CD4-positive, alpha-beta T cell (primary cell): ENCODE results near the gene SPNS3. TPM values are rescaled to one million over a fixed set of nuclear protein-coding genes. Genes with fewer than 3 reads are reported as not detected.

Experiments
- ATAC-seq: fragments of 200-7000 bp; cut with Tn5 transposase; one replicate; pipeline ENCODE4 v1.10.0; 2022; ENCODE audit warnings: mild to moderate bottlenecking; ENCODE audit not compliant: poor library complexity
- CTCF ChIA-PET: fragments of 350-600 bp; sonication (Branson Sonifier 250); formaldehyde crosslinking; loops from one replicate; lab custom pipeline; 2021; ENCODE audit warnings: antibody characterized with exemption, inconsistent platforms; lab: Charles Lee
- POLR2A ChIA-PET: fragments of 350-600 bp; sonication (Branson Sonifier 250); formaldehyde crosslinking; loops from one replicate; lab custom pipeline; 2021; ENCODE audit warnings: antibody characterized with exemption, inconsistent platforms; lab: Charles Lee
- DNase-seq, 14 experiments: peaks; one replicate each; pipeline ENCODE4 v3.0.0-alpha.2; 2013 to 2020; ENCODE audit warnings: mixed read lengths in 2 of 14
- H3K27ac ChIP-seq, 2 donors: one replicate each; pipeline versions ENCODE4 v1.5.1 to v1.7.0; 2013; ENCODE audit warnings: low read length in 2 of 2, low read depth in 1 of 2, mild to moderate bottlenecking in 1 of 2
- H3K27me3 ChIP-seq, 2 experiments: 1 replicate in 1 of 2; 2 replicates in 1 of 2; pipeline versions ENCODE4 v1.6.1 to v1.7.0; 2013; ENCODE audit warnings: low read length in 2 of 2, control low read depth in 1 of 2, mild to moderate bottlenecking in 1 of 2, moderate library complexity in 1 of 2; ENCODE audit not compliant: insufficient read depth in 2 of 2, control insufficient read depth in 1 of 2
- H3K36me3 ChIP-seq: one replicate; pipeline ENCODE4 v1.6.1; 2013; ENCODE audit warnings: low read length, control low read depth; ENCODE audit not compliant: insufficient read depth
- H3K4me1 ChIP-seq: one replicate; pipeline ENCODE4 v1.6.1; 2013; ENCODE audit warnings: low read length, control low read depth; ENCODE audit not compliant: insufficient read depth
- H3K4me3 ChIP-seq: one replicate; pipeline ENCODE4 v1.5.1; 2013; ENCODE audit warnings: mild to moderate bottlenecking, low read length, moderate library complexity
- H3K9me3 ChIP-seq, 2 experiments: 1 replicate in 1 of 2; 2 replicates in 1 of 2; pipeline versions ENCODE4 v1.6.1 to v1.7.0; 2013; ENCODE audit warnings: low read length in 2 of 2, mild to moderate bottlenecking in 2 of 2, control low read depth in 1 of 2, moderate library complexity in 1 of 2; ENCODE audit not compliant: control insufficient read depth in 1 of 2, insufficient read depth in 1 of 2
- H3K27ac Mint-ChIP-seq: one replicate; pipeline ENCODE4 v1.8.0; 2020; ENCODE audit warnings: mixed read lengths
- H3K27me3 Mint-ChIP-seq: one replicate; pipeline ENCODE4 v1.8.0; 2021; ENCODE audit warnings: mixed read lengths
- H3K36me3 Mint-ChIP-seq: one replicate; pipeline ENCODE4 v1.8.0; 2021; ENCODE audit warnings: low read depth, mixed read lengths
- H3K4me1 Mint-ChIP-seq: one replicate; pipeline ENCODE4 v1.8.0; 2021; ENCODE audit warnings: low read depth, mixed read lengths
- H3K4me3 Mint-ChIP-seq: one replicate; pipeline ENCODE4 v1.8.0; 2020; ENCODE audit warnings: mild to moderate bottlenecking, mixed read lengths
- H3K9me3 Mint-ChIP-seq: one replicate; pipeline ENCODE4 v1.8.0; 2020; ENCODE audit warnings: mixed read lengths
- intact Hi-C, 2 experiments: fragments of 100-400 bp; cut with DNase I in 1 of 2; cut with micrococcal nuclease in 1 of 2; formaldehyde crosslinking; loops; one replicate each; pipeline versions ENCODE4 v1.15.1 to v1.9.0; 2023 to 2025; cut with DNase I, micrococcal nuclease
- total RNA-seq, 174 experiments: library from RNA in 2 of 174; stranded (reverse) in 2 of 174; gene quantifications; one replicate each; pipeline ENCODE4 v1.2.3 and lab custom pipeline; 2021 to 2026
- TF ChIP-seq, protein P1 (sequence below): fragments of 200-600 bp; IDR thresholded peaks from one replicate; pipeline ENCODE4 v1.8.0; 2022; ENCODE audit warnings: antibody characterized with exemption, mild to moderate bottlenecking

Gene SPNS3
- total RNA-seq, 2 experiments from 2014 or later, result 2.3 to 2.5 TPM

DNA sequence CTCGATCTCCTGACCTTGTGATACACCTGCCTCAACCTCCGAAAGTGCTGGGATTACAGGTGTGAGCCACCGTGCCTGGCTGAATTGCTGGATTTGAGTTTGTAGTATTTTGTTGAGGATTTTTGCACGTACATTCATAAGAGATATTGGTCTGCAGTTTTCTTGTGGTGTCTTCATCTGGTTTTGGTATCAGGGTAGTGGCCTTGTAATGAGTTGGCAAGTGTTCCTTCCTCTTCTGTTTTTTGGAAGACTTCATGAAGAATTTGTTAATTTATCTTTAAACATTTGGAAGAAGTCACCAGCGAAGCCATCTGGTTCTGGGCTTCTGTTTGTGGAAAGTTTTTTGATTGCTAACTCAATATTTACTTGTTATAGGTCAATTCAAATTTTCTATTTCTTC lies 26.9 kb downstream of the SPNS3 start:
- ChIA-PET POLR2A (no interaction called here), CTCF (no interaction called here)
- Mint-ChIP-seq H3K36me3 (no peaks in the 10 kb centered on the region), H3K4me1 (no peaks in the 10 kb centered on the region), H3K27me3 (no peaks in the 10 kb centered on the region), H3K27ac (no peak overlapping the region), H3K9me3 (no peaks in the 10 kb centered on the region), H3K4me3 (no peak overlapping the region)
- TF ChIP-seq, protein P1, sequence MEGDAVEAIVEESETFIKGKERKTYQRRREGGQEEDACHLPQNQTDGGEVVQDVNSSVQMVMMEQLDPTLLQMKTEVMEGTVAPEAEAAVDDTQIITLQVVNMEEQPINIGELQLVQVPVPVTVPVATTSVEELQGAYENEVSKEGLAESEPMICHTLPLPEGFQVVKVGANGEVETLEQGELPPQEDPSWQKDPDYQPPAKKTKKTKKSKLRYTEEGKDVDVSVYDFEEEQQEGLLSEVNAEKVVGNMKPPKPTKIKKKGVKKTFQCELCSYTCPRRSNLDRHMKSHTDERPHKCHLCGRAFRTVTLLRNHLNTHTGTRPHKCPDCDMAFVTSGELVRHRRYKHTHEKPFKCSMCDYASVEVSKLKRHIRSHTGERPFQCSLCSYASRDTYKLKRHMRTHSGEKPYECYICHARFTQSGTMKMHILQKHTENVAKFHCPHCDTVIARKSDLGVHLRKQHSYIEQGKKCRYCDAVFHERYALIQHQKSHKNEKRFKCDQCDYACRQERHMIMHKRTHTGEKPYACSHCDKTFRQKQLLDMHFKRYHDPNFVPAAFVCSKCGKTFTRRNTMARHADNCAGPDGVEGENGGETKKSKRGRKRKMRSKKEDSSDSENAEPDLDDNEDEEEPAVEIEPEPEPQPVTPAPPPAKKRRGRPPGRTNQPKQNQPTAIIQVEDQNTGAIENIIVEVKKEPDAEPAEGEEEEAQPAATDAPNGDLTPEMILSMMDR, result no peak
- DNase-seq (no peak), ATAC-seq (no peak)
- Histone ChIP-seq H3K27ac (no peak overlapping the region), H3K4me1 (no peaks in the 10 kb centered on the region), H3K27me3 (no peaks in the 10 kb centered on the region), H3K4me3 (no peak overlapping the region), H3K36me3 (no peaks in the 10 kb centered on the region), H3K9me3 (peaks cover 5 to 13% of the 10 kb centered on the region in 2 experiments)
- intact Hi-C loops, result no loop called here

DNA sequence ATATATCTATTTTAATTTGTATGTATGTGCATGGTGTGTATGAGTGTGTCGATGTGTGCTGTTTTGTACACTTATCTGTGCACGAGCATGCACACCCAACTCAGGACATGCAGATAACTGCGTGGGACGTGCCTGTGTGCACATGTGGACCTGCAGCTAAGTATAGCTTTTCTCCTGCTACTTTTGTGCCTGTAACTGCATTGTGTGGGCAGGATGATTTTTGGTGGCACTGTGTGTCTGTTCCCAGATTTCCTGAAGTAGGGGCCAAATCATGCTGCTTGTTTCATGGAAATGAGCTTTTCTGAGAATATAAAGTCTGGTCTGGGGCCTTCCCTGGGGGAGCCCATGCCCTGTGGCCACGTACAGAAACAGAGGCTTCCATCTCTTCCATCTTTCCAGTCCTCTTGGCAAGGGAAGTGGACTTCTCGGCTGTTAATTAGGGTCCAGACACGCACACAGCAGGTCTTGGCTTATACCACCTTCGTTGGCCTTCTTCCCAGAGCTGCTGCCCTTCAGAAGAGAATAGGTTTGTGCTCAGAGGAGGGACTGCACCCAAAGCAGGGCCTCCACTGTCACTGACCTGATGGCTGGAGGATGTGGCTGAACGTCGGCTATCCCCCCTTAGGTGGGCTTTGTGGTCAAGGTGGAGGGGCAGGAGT lies 30.2 kb downstream of the SPNS3 start:
- Mint-ChIP-seq H3K9me3 (no peaks in the 10 kb centered on the region), H3K27ac (no peak overlapping the region), H3K4me1 (no peaks in the 10 kb centered on the region), H3K4me3 (no peak overlapping the region), H3K36me3 (no peaks in the 10 kb centered on the region), H3K27me3 (no peaks in the 10 kb centered on the region)
- Histone ChIP-seq H3K27me3 (no peaks in the 10 kb centered on the region), H3K27ac (no peak overlapping the region), H3K9me3 (peaks cover 5 to 13% of the 10 kb centered on the region in 2 experiments), H3K36me3 (no peaks in the 10 kb centered on the region), H3K4me3 (no peak overlapping the region), H3K4me1 (no peaks in the 10 kb centered on the region)
- TF ChIP-seq, protein P1, result no peak
- ATAC-seq (no peak), DNase-seq (no peak)
- ChIA-PET POLR2A (interaction anchor here (1.1 kb wide), 1 partner anchor 567 kb away, joined by 3 read pairs; no protein-coding TSS in a partner anchor), CTCF (no interaction called here)
- intact Hi-C loops, result no loop called here

DNA sequence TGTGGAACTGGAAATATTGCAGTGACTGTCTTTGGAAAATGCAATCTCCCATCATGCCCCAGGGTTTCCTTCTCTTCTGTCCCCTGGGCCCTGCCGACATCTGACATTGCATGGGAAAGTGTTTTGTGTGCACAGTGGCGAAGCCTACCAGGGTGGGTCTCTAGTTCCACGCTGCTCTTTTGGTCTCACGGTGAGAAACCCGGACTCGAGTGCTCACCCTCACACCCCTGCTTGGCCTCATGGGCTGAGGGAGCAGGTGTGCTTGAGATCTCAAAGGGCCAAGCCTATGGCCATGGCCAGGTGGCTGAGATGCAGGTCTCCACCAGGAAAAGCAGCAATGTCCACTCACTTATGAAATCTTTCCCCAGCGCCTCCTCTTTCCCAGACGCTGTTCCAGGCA lies 32.0 kb downstream of the SPNS3 start:
- no peak overlapping the region for H3K4me3 ChIP-seq
- H3K36me3 Mint-ChIP-seq, result no peaks in the 10 kb centered on the region
- intact Hi-C loops, result no loop called here
- no peaks in the 10 kb centered on the region for H3K4me1 Mint-ChIP-seq
- DNase-seq (no peak), ATAC-seq (no peak)
- H3K4me3 Mint-ChIP-seq, result no peak overlapping the region
- no peaks in the 10 kb centered on the region for H3K27me3 Mint-ChIP-seq
- ChIA-PET CTCF (no interaction called here), POLR2A (no interaction called here)
- H3K9me3 ChIP-seq, result no peaks in the 10 kb centered on the region
- no peak overlapping the region for H3K27ac Mint-ChIP-seq
- no peaks in the 10 kb centered on the region for H3K9me3 Mint-ChIP-seq
- no peak overlapping the region for H3K27ac ChIP-seq
- no peaks in the 10 kb centered on the region for H3K36me3 ChIP-seq
- no peaks in the 10 kb centered on the region for H3K4me1 ChIP-seq
- H3K27me3 ChIP-seq, result no peaks in the 10 kb centered on the region
- TF ChIP-seq, protein P1, result no peak
